HG03442 (cell line): ENCODE results near the gene CCDC138.
"Not testable (repeated sequence)": the region's sequence is repeated elsewhere in the genome, so short reads cannot be mapped to it uniquely, and the experiment has no call there.

Experiments
- ATAC-seq: cut with Tn5 transposase; IDR thresholded peaks from one replicate; pipeline ENCODE4 v1.9.1; 2021; ENCODE audit warnings: mild to moderate bottlenecking, moderate library complexity; ENCODE audit not compliant: unreplicated experiment

CCDC138 gene

GRCh38 chr2:108786354-108787215 is at the start of gene CCDC138:
TSS of gene CCDC138 (plus strand) at chr2:108786771. CDS start at chr2:108786823, 52 bp downstream.
- ATAC-seq = peak; percentile 96

- not testable (repeated sequence) for ATAC-seq
Observed at GRCh38 chr2:108757973-108758372, 28.6 kb upstream of the CCDC138 start.

GRCh38 chr2:108762618-108763017 is 24.0 kb upstream of the CCDC138 start:
- ATAC-seq = not testable (repeated sequence)

- not testable (repeated sequence) for ATAC-seq
Observed at GRCh38 chr2:108766671-108767070, 19.9 kb upstream of the CCDC138 start.

- not testable (repeated sequence) for ATAC-seq
Observed at GRCh38 chr2:108767859-108768258, 18.7 kb upstream of the CCDC138 start.

GRCh38 chr2:108776475-108776874 is 10.1 kb upstream of the CCDC138 start:
- peak; percentile 84 for ATAC-seq

GRCh38 chr2:108778857-108779256 is 7.7 kb upstream of the CCDC138 start:
- ATAC-seq = no peak

GRCh38 chr2:108786008-108786353 is 590 bp upstream of the CCDC138 start:
- ATAC-seq = no peak

- ATAC-seq = no peak
Observed at GRCh38 chr2:108787216-108787541, 608 bp downstream of the CCDC138 start.

- ATAC-seq = no peak
Observed at GRCh38 chr2:108803045-108803736, 16.6 kb downstream of the CCDC138 start.

GRCh38 chr2:108805032-108805431 is 18.5 kb downstream of the CCDC138 start:
- ATAC-seq = no peak

- ATAC-seq = no peak
Observed at GRCh38 chr2:108805782-108806181, 19.2 kb downstream of the CCDC138 start.

- ATAC-seq = no peak
Observed at GRCh38 chr2:108806371-108807113, 20.0 kb downstream of the CCDC138 start.

- no peak for ATAC-seq
Observed at GRCh38 chr2:108809936-108810335, 23.4 kb downstream of the CCDC138 start.

- no peak for ATAC-seq
Observed at GRCh38 chr2:108810993-108811957, 24.7 kb downstream of the CCDC138 start.

- no peak for ATAC-seq
Observed at GRCh38 chr2:108813732-108814131, 27.2 kb downstream of the CCDC138 start.

- no peak for ATAC-seq
Observed at GRCh38 chr2:108820482-108820881, 33.9 kb downstream of the CCDC138 start.

- no peak for ATAC-seq
Observed at GRCh38 chr2:108823286-108823685, 36.7 kb downstream of the CCDC138 start.

GRCh38 chr2:108824316-108825070 is 37.9 kb downstream of the CCDC138 start:
- no peak for ATAC-seq

- no peak for ATAC-seq
Observed at GRCh38 chr2:108825254-108825653, 38.7 kb downstream of the CCDC138 start.
